ENCODE measurements around the gene GALNT17. TPM values are rescaled to one million over a fixed set of nuclear protein-coding genes. Genes with fewer than 3 reads are reported as not detected.

GALNT17 gene
- total RNA-seq, 4 donors from 2014 or later = 4.4 to 33.8 (median 11.3) TPM

DNA sequence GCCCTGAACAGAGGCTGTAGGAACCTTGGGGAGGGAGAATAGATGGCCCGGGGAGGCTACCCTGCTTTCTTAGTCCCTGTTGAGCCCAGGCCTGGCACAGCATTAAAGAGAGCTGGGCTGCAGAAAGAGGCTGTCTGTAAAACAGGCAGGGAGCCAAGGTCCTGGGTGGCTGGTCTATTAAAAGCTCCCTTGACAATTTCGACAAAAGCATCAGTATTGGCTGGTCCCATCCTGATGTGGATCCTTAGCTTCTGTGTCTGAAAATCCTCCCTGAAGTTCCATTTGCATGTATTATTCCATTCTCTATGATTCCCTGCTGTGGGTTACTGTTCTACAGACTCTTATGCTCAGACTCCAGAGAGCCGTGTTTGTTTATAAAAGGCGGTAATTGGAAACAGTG, 158.5 kb downstream of the GALNT17 start:
- Histone ChIP-seq H3K36me3 (no peaks in the 10 kb centered on the region), H3K27ac (no peak overlapping the region), H3K4me1 (no peaks in the 10 kb centered on the region), H3K27me3 (no peaks in the 10 kb centered on the region), H3K4me3 (no peak overlapping the region), H3K9me3 (no peaks in the 10 kb centered on the region)
- no peak for DNase-seq
- intact Hi-C loops (cut with DNase I; ENCODE audit: low total_unique reads) = no loop called here
- TF ChIP-seq, protein P1, sequence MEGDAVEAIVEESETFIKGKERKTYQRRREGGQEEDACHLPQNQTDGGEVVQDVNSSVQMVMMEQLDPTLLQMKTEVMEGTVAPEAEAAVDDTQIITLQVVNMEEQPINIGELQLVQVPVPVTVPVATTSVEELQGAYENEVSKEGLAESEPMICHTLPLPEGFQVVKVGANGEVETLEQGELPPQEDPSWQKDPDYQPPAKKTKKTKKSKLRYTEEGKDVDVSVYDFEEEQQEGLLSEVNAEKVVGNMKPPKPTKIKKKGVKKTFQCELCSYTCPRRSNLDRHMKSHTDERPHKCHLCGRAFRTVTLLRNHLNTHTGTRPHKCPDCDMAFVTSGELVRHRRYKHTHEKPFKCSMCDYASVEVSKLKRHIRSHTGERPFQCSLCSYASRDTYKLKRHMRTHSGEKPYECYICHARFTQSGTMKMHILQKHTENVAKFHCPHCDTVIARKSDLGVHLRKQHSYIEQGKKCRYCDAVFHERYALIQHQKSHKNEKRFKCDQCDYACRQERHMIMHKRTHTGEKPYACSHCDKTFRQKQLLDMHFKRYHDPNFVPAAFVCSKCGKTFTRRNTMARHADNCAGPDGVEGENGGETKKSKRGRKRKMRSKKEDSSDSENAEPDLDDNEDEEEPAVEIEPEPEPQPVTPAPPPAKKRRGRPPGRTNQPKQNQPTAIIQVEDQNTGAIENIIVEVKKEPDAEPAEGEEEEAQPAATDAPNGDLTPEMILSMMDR (IDR thresholded peaks at IDR 0.05) = no peak

DNA sequence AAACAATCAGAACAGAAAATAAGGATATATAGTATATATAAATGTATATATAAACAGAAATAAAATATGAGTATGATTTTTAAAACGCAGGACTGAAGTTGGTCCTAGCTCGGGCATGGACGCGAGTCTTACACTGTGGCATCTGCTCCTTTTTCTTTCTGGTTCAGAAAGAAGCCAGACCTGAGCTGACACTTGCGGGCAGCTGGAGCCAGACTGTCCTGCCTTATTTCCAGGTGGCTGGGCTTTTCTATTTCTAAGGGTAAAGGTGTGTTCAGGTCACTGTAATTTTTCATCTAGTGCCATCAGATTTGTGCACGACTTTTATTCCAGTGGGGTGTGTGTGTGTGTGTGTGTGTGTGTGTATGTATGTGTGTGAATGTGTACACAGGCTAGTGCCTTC, 166.4 kb downstream of the GALNT17 start:
- no peak overlapping the region for H3K4me3 ChIP-seq
- no peaks in the 10 kb centered on the region for H3K9me3 ChIP-seq
- intact Hi-C loops (cut with DNase I; ENCODE audit: low total_unique reads) = no loop called here
- H3K4me1 ChIP-seq = no peaks in the 10 kb centered on the region
- TF ChIP-seq POLR2A (IDR thresholded peaks at IDR 0.05) = no peak
- TF ChIP-seq, protein P1 (IDR thresholded peaks at IDR 0.05) = no peak
- H3K27me3 ChIP-seq = no peaks in the 10 kb centered on the region
- no peak for DNase-seq
- H3K36me3 ChIP-seq = no peaks in the 10 kb centered on the region
- H3K27ac ChIP-seq = no peak overlapping the region

DNA sequence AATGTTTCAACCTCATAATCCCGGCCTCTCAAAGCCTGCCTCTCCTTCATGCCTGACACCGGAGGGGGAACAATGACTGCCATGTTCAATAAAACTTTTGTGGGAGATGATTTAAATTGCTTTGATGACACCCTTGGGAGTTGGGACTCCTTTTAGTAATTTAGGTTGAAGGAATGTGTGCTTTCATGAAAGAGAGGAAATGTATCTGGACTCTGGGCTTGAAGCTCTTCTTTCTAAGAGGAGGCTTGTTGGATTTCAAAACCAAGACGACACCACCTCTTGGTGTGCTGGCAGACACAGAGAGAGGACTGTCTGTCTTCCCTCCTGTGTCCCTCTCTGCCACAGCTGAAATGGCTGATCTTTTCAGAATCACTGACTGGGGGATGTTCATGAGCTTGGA, 168.1 kb downstream of the GALNT17 start:
- DNase-seq = no peak
- Histone ChIP-seq H3K27ac (peak overlapping the region; percentile 68 to 72), H3K4me3 (no peak overlapping the region), H3K9me3 (no peaks in the 10 kb centered on the region), H3K4me1 (no peaks in the 10 kb centered on the region), H3K27me3 (no peaks in the 10 kb centered on the region), H3K36me3 (no peaks in the 10 kb centered on the region)
- intact Hi-C loops (cut with DNase I; ENCODE audit: low total_unique reads) = no loop called here
- no peak for TF ChIP-seq POLR2A (IDR thresholded peaks at IDR 0.05)
- TF ChIP-seq, protein P1 (IDR thresholded peaks at IDR 0.05) = no peak

DNA sequence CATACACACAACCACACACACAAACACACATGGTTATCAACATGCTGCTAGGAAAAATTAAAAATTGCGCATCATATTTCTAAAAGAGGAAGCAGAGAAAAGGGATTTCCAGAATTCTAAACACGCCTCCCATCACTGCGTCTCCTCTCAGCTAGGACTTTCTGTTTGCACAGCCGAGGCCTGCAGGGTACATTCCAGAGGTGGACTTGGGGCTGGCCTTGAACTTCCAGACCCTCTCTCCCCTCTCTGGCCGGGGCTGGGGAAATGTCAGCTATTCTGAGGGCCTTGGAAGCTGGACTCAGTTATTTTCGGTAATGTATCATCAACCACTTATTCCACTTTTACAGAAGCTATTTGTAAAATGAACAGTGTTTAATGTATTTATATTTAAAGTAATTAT, 168.7 kb downstream of the GALNT17 start:
- Histone ChIP-seq H3K4me1 (no peaks in the 10 kb centered on the region), H3K27me3 (no peaks in the 10 kb centered on the region), H3K4me3 (no peak overlapping the region), H3K9me3 (no peaks in the 10 kb centered on the region), H3K27ac (peak overlapping the region; percentile 68 to 72), H3K36me3 (no peaks in the 10 kb centered on the region)
- TF ChIP-seq, protein P1 (IDR thresholded peaks at IDR 0.05) = no peak
- no peak for TF ChIP-seq POLR2A (IDR thresholded peaks at IDR 0.05)
- intact Hi-C loops (cut with DNase I; ENCODE audit: low total_unique reads) = no loop called here
- no peak for DNase-seq

DNA sequence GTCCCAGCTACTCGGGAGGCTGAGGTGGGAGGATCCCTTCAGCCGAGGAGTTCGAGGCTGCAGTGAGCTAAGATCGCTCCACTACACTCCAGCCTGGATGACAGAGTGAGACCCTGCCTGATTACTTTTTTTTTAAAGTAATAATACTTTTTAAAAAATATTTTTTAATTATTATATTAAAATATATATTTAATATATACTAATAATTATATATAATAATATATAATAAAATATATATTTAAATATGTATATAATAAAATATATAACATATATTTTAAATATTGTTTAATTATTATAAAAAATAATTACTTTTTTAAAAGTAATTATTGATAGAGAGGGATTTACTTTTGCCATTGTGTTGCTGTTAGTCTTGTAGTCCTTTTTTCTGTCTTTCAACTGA, 169.2 kb downstream of the GALNT17 start:
- no peak for DNase-seq
- Histone ChIP-seq H3K36me3 (no peaks in the 10 kb centered on the region), H3K27me3 (no peaks in the 10 kb centered on the region), H3K27ac (peak overlapping the region; percentile 68 to 72), H3K4me1 (no peaks in the 10 kb centered on the region), H3K4me3 (no peak overlapping the region), H3K9me3 (no peaks in the 10 kb centered on the region)
- intact Hi-C loops (cut with DNase I; ENCODE audit: low total_unique reads) = no loop called here
- TF ChIP-seq POLR2A (IDR thresholded peaks at IDR 0.05) = no peak
- TF ChIP-seq, protein P1 (IDR thresholded peaks at IDR 0.05) = no peak

All from uterus (tissue), 4 donors.